ENCODE data around the gene XRCC1. TPM values are rescaled to one million over a fixed set of nuclear protein-coding genes. Genes with fewer than 3 reads are reported as not detected.
A peak's percentile ranks its signal among the peaks of the same experiment; 100 is the strongest.

XRCC1 gene
- total RNA-seq, 1 experiment from 2014 or later: 38.0 TPM

DNA sequence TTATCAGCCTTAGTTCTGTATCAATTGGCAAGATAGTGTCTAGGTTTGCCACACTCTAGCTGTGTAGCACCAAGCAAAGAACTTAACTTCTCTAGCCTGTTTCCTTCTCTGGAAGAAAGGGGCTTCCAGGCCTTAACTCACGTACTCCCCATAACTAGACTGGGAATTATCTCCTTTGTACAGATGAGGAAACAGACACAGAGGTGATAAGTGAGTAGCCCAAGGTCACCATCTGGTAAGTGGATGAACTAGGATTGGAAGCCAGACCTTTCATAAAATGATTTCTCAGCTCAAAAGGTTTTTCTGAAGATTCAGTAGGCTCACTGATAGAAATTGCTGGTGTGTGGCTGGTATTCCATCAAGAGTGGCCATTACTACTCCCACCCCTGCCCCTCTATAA is 41.0 kb upstream of the XRCC1 start:
- Histone ChIP-seq H4K5ac (ENCODE audit: insufficient read length, low read depth, low read length) (no peak overlapping the region), H3K4ac (ENCODE audit: low read depth, low read length) (no peak overlapping the region), H4K91ac (ENCODE audit: insufficient read length, low read depth, low read length) (no peak overlapping the region), H3K79me1 (ENCODE audit: insufficient read depth, low read depth, low read length, poor library complexity, severe bottlenecking) (no peaks in the 10 kb centered on the region), H3K23ac (ENCODE audit: insufficient read length, low read depth, low read length) (no peak overlapping the region), H2BK120ac (ENCODE audit: low read depth, low read length, poor library complexity, severe bottlenecking) (no peak overlapping the region), H4K8ac (replicated peaks; ENCODE audit: insufficient read length, low read depth, low read length) (no peak overlapping the region), H2AFZ (ENCODE audit: low read length) (no peak overlapping the region), H3K18ac (ENCODE audit: insufficient read length, low read depth, low read length) (no peak overlapping the region), H2BK20ac (ENCODE audit: low read depth, low read length, poor library complexity, severe bottlenecking) (no peak overlapping the region), H2BK12ac (ENCODE audit: insufficient read length, low read depth, low read length) (no peak overlapping the region), H3K27me3 (ENCODE audit: insufficient read depth, low read length) (no peaks in the 10 kb centered on the region), H3K56ac (ENCODE audit: insufficient read length, low read depth, low read length) (no peak overlapping the region), H3K9ac (ENCODE audit: extremely low read depth, insufficient read length, low read length) (peak overlapping the region; percentile 19), H2BK5ac (ENCODE audit: insufficient read length, low read length) (no peak overlapping the region), H3K9me3 (ENCODE audit: control insufficient read depth, low read depth, low read length) (no peaks in the 10 kb centered on the region), H3K4me1 (ENCODE audit: insufficient read depth, low read length) (no peaks in the 10 kb centered on the region; the same call in 1 of the 2 replicates), H4K20me1 (ENCODE audit: control insufficient read depth, insufficient read depth, insufficient read length) (no peaks in the 10 kb centered on the region), H3K4me2 (ENCODE audit: insufficient read depth, insufficient read length, low read length) (no peak overlapping the region), H3K79me2 (ENCODE audit: insufficient read depth, low read length) (no peaks in the 10 kb centered on the region), H3T11ph (ENCODE audit: low read length) (no peak overlapping the region), H2BK15ac (ENCODE audit: low read depth, low read length) (no peak overlapping the region), H3K14ac (ENCODE audit: insufficient read depth, low read length) (no peak overlapping the region), H3K23me2 (ENCODE audit: insufficient read length, low read depth, low read length, poor library complexity, severe bottlenecking) (peaks cover 14% of the 10 kb centered on the region), H2AK5ac (ENCODE audit: insufficient read length, low read length) (no peak overlapping the region), H3K27ac (ENCODE audit: insufficient read length, low read depth, low read length) (no peak overlapping the region)
- TF ChIP-seq, protein P1, sequence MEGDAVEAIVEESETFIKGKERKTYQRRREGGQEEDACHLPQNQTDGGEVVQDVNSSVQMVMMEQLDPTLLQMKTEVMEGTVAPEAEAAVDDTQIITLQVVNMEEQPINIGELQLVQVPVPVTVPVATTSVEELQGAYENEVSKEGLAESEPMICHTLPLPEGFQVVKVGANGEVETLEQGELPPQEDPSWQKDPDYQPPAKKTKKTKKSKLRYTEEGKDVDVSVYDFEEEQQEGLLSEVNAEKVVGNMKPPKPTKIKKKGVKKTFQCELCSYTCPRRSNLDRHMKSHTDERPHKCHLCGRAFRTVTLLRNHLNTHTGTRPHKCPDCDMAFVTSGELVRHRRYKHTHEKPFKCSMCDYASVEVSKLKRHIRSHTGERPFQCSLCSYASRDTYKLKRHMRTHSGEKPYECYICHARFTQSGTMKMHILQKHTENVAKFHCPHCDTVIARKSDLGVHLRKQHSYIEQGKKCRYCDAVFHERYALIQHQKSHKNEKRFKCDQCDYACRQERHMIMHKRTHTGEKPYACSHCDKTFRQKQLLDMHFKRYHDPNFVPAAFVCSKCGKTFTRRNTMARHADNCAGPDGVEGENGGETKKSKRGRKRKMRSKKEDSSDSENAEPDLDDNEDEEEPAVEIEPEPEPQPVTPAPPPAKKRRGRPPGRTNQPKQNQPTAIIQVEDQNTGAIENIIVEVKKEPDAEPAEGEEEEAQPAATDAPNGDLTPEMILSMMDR (conservative IDR thresholded peaks at IDR 0.05): no peak
- WGBS (ENCODE audit: extremely low coverage, insufficient read length, low lambda C conversion rate): no CpG with 5 or more reads among the region's 1 CpG
- Mint-ChIP-seq H3K4me1 (peaks cover 11 to 14% of the 10 kb centered on the region in 2 experiments), H3K27me3 (ENCODE audit: low read depth) (no peaks in the 10 kb centered on the region; the same call in 1 of the 2 replicates), H3K36me3 (ENCODE audit: insufficient read depth in 1 of 3, low read depth in 3 of 3) (peaks cover 28 to 30% (median 29%) of the 10 kb centered on the region in 3 experiments), H3K27ac (no peak overlapping the region), H3K9me3 (peaks cover 3% of the 10 kb centered on the region in 2 experiments; a peak in 4 of 5 replicates), H3K4me3 (no peak overlapping the region)
- DNase-seq: no peak

Measured in H9 (cell line).